SU-DHL-6 (cell line): ENCODE measurements around the gene COIL.

Experiments used
- H2AFZ ChIP-seq: fragments of 200-600 bp; sonication (generic); 2 replicates; pipeline ENCODE4 v1.6.1; 2014; ENCODE audit warnings: low read depth, mild to moderate bottlenecking, moderate library complexity, mixed read lengths, antibody characterized with exemption, low read length; ENCODE audit not compliant: severe bottlenecking
- H3F3A ChIP-seq: fragments of 200-600 bp; shearing (Covaris generic); 2 replicates; pipeline ENCODE4 v1.6.0; 2016; ENCODE audit warnings: antibody characterized with exemption, mild to moderate bottlenecking; ENCODE audit not compliant: insufficient read depth
- H3K27ac ChIP-seq: fragments of 200-600 bp; sonication (generic); 2 replicates; pipeline ENCODE4 v1.5.1; 2016; ENCODE audit warnings: low read depth, mild to moderate bottlenecking, low read length, moderate library complexity, mixed read lengths
- H3K27me3 ChIP-seq: fragments of 200-600 bp; sonication (generic), shearing (Covaris generic); 2 replicates; pipeline ENCODE4 v1.6.0; 2014; ENCODE audit warnings: mild to moderate bottlenecking, low read length
- H3K36me3 ChIP-seq: fragments of 200-600 bp; sonication (generic); 2 replicates; pipeline ENCODE4 v1.6.1; 2014; ENCODE audit warnings: mild to moderate bottlenecking, low read length, mixed read lengths
- H3K4me2 ChIP-seq: fragments of 300-600, 200-600 bp; shearing (Covaris generic), sonication (generic); 2 replicates; pipeline ENCODE4 v1.6.0; 2014; ENCODE audit warnings: low read length, low read depth, mild to moderate bottlenecking; ENCODE audit not compliant: poor library complexity, severe bottlenecking
- H3K4me3 ChIP-seq: fragments of 200-600 bp; sonication (generic); 2 replicates; pipeline ENCODE4 v1.5.1; 2014; ENCODE audit warnings: antibody characterized with exemption, low read length, mild to moderate bottlenecking, mixed read lengths; ENCODE audit not compliant: insufficient read depth, poor library complexity, severe bottlenecking
- H3K79me2 ChIP-seq: fragments of 200-600 bp; sonication (generic); 2 replicates; pipeline ENCODE4 v1.6.1; 2014; ENCODE audit warnings: mild to moderate bottlenecking, low read length, moderate library complexity; ENCODE audit not compliant: insufficient read depth
- H3K9ac ChIP-seq: fragments of 200-600 bp; sonication (generic); 2 replicates; pipeline ENCODE4 v1.7.0; 2014; ENCODE audit warnings: mild to moderate bottlenecking, low read length
- H3K9me2 ChIP-seq: fragments of 200-600 bp; sonication (generic); replicated peaks from 2 replicates; pipeline ENCODE4 v1.6.1; 2014; ENCODE audit warnings: low read length; ENCODE audit not compliant: insufficient read depth
- H3K9me3 ChIP-seq: fragments of 200-600 bp; sonication (generic); 2 replicates; pipeline ENCODE4 v1.6.1; 2014; ENCODE audit warnings: low read length, mixed read lengths; ENCODE audit not compliant: insufficient read depth
- H4K20me1 ChIP-seq: fragments of 200-600 bp; sonication (generic); 2 replicates; pipeline ENCODE4 v1.6.1; 2014; ENCODE audit warnings: low read depth, mild to moderate bottlenecking, antibody characterized with exemption, low read length, moderate library complexity, mixed read lengths
- EZH2phosphoT487 ChIP-seq: fragments of 200-600 bp; sonication (generic), shearing (Covaris generic); conservative IDR thresholded peaks from 2 replicates; pipeline ENCODE4 v1.6.1; 2018; ENCODE audit warnings: mild to moderate bottlenecking, antibody characterized with exemption, low read length, moderate library complexity, mixed read lengths
- TF ChIP-seq, protein P1 (sequence below): fragments of 200-600 bp; sonication (generic); IDR thresholded peaks from one replicate; pipeline ENCODE4 v1.5.1; 2017; ENCODE audit warnings: antibody characterized with exemption, mild to moderate bottlenecking, low read length, moderate library complexity; ENCODE audit not compliant: insufficient read depth, poor library complexity, severe bottlenecking

COIL gene

DNA sequence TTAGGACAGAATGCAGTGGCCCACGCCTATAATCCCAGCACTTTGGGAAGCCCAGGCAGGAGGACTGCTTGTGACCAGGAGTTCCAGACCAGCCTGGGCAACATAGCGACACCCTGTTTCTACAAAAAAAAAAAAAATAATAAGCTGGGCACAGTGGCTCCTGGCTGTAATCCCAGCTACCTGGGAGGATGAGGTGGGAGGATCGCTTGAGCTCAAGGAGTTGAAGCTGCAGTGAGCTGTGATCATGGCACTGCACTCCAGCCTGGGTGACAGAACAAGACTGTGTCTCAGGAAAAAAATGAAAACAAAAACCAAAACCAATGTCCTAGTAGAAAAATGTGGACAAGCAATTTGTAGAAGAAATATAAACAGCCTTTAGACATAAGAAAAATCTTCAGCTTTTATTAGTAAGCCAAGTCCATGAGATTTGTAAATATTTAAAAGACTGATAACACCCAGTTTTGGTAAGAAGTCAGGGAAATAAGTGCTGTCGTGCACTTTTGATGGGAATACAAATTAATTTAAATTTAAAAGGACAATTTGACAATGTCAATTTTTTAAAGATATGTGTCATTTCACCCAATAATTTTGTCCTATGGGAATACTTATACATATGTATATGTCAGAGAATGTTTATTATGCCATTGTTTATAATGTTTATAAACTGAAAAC lies 28.2 kb upstream of the COIL start:
- no peak overlapping the region for H2AFZ ChIP-seq
- no peaks in the 10 kb centered on the region for H3K9me2 ChIP-seq
- H3K27ac ChIP-seq = no peak overlapping the region
- H3K27me3 ChIP-seq = no peaks in the 10 kb centered on the region
- H3K79me2 ChIP-seq = no peaks in the 10 kb centered on the region
- H3F3A ChIP-seq = no peaks in the 10 kb centered on the region
- H3K4me3 ChIP-seq = no peak overlapping the region
- TF ChIP-seq, protein P1, sequence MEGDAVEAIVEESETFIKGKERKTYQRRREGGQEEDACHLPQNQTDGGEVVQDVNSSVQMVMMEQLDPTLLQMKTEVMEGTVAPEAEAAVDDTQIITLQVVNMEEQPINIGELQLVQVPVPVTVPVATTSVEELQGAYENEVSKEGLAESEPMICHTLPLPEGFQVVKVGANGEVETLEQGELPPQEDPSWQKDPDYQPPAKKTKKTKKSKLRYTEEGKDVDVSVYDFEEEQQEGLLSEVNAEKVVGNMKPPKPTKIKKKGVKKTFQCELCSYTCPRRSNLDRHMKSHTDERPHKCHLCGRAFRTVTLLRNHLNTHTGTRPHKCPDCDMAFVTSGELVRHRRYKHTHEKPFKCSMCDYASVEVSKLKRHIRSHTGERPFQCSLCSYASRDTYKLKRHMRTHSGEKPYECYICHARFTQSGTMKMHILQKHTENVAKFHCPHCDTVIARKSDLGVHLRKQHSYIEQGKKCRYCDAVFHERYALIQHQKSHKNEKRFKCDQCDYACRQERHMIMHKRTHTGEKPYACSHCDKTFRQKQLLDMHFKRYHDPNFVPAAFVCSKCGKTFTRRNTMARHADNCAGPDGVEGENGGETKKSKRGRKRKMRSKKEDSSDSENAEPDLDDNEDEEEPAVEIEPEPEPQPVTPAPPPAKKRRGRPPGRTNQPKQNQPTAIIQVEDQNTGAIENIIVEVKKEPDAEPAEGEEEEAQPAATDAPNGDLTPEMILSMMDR = no peak
- no peak for TF ChIP-seq EZH2phosphoT487
- no peak overlapping the region for H3K9ac ChIP-seq
- H3K9me3 ChIP-seq = no peaks in the 10 kb centered on the region
- no peak overlapping the region for H3K4me2 ChIP-seq
- no peaks in the 10 kb centered on the region for H4K20me1 ChIP-seq
- H3K36me3 ChIP-seq = 0 out of 2 replicates have a peak, but pooled peaks cover 6% of the 10 kb centered on the region

DNA sequence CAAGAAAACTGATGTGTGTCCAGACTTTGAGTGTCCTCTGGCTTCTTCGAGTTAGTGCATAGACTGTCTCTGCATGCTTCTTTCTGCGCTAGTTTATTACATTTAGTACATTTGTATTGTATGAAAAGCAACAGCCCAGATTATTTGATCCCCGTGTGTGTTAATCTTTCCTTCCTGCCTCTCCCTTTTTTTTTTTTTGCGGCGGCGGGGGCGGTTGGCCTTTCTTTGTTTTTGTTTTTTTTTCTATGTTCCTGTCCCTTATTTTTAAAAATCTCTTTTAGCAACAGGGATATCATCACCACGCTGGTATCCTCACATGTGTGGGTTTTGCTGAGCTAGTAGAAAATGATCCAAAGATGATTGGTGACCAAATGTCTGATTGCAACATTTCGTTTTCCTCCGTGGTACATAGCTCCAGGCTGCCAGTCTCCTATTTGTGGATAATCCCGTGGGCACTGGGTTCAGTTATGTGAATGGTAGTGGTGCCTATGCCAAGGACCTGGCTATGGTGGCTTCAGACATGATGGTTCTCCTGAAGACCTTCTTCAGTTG lies 26.5 kb upstream of the COIL start:
- TF ChIP-seq, protein P1 = no peak
- TF ChIP-seq EZH2phosphoT487 = no peak
- Histone ChIP-seq H3K4me3 (no peak overlapping the region), H2AFZ (no peak overlapping the region), H3K36me3 (0 out of 2 replicates have a peak, but pooled peaks cover 6% of the 10 kb centered on the region), H4K20me1 (no peaks in the 10 kb centered on the region), H3K27ac (no peak overlapping the region), H3K79me2 (no peaks in the 10 kb centered on the region), H3K9me2 (no peaks in the 10 kb centered on the region), H3K9ac (no peak overlapping the region), H3F3A (no peaks in the 10 kb centered on the region), H3K9me3 (no peaks in the 10 kb centered on the region), H3K27me3 (no peaks in the 10 kb centered on the region), H3K4me2 (no peak overlapping the region)

DNA sequence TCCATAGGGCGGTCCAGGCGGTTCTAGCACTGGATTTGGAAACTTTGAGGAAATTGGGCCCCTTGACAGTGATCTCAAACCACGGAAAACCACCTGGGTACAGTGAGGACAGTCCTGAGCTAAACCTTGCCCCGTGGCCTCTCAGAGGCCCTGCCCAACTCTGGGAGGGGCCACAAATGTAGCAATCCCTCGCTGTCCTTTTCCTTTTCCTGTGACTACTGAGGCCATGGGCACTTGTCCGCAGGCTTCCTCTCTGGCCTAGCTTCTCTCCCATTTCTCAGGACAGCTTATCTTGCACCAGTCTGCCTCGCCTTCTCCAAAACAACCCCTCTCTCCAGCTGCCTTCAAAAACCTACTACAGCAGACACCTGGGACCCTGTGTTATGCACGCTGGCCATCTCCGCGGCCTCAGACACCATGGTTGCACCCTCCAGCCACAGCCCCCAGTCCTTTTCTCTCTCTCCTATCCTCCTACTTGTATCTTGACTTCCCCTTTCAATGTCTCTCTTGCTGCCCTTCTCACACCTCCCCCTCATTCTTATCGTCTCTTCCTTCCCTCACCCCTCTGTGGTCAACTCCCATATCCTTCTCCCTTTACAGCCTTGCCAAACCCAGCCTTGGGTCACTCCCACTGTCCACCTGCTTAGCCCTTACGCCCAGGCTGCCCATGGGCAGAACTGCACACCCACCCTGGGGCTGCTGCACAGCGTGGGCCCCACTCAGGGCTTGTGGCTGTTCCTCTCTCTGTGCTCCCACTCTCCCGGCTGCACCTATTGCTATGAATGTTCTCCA lies 24.7 kb upstream of the COIL start:
- Histone ChIP-seq H2AFZ (no peak overlapping the region), H3K27ac (no peak overlapping the region), H3K79me2 (no peaks in the 10 kb centered on the region), H3K4me2 (no peak overlapping the region), H3K9me3 (no peaks in the 10 kb centered on the region), H3K9me2 (no peaks in the 10 kb centered on the region), H3F3A (no peaks in the 10 kb centered on the region), H3K4me3 (no peak overlapping the region), H3K36me3 (0 out of 2 replicates have a peak, but pooled peaks cover 6% of the 10 kb centered on the region), H4K20me1 (no peaks in the 10 kb centered on the region), H3K27me3 (no peaks in the 10 kb centered on the region), H3K9ac (no peak overlapping the region)
- TF ChIP-seq EZH2phosphoT487 = no peak
- TF ChIP-seq, protein P1 = no peak
